HCT116 (cell line): Measurements from ENCODE around the gene LHX5. TPM values are rescaled to one million over a fixed set of nuclear protein-coding genes. Genes with fewer than 3 reads are reported as not detected.

Source experiments
- ATAC-seq: fragments of 200-7000 bp; cut with Tn5 transposase; 2 replicates; pipeline ENCODE4 v1.9.1; 2020; ENCODE audit warnings: mild to moderate bottlenecking, moderate library complexity
- BruUV-seq: library from RNA; stranded (reverse); fragments of 400-500 nt; replicated peaks from 2 replicates; lab custom pipeline; 2021; lab: Mats Ljungman, UMichigan
- CTCF ChIA-PET: fragments of 300-600 bp; sonication (Branson Sonifier 250); formaldehyde crosslinking; loops from one replicate; lab custom pipeline; 2021; ENCODE audit warnings: antibody characterized with exemption; lab: Charles Lee
- POLR2A ChIA-PET: fragments of 300-600, 350-600 bp; sonication (Branson Sonifier 250); formaldehyde crosslinking; loops from one replicate; lab custom pipeline; 2021; ENCODE audit warnings: antibody characterized with exemption; lab: Charles Lee
- RAD21 ChIA-PET, 2 experiments: fragments of 300-600 bp; sonication (Branson Sonifier 250); formaldehyde crosslinking; loops; one replicate each; lab custom pipeline; 2023; ENCODE audit warnings: low total read pairs in 2 of 2; ENCODE audit not compliant: uncharacterized antibody in 2 of 2, unreplicated experiment in 2 of 2, low non-redundant PET in 1 of 2; lab: Charles Lee
- DNase-seq: peaks from one replicate; pipeline ENCODE4 v3.0.0-alpha.2; 2010; ENCODE audit warnings: low read depth, low spot score
- H2AFZ ChIP-seq: fragments of 200-600 bp; shearing (Covaris generic), sonication (generic); 2 replicates; pipeline ENCODE4 v1.6.1; 2017; ENCODE audit warnings: low read depth, mixed run types, mixed read lengths, antibody characterized with exemption, low read length; ENCODE audit not compliant: poor library complexity, severe bottlenecking
- H3K27ac ChIP-seq: 2 replicates; pipeline ENCODE4 v1.5.1; 2012; ENCODE audit warnings: low read depth, low read length
- H3K27me3 ChIP-seq: fragments of 200-600 bp; sonication (generic); 2 replicates; pipeline ENCODE4 v1.6.1; 2016; ENCODE audit warnings: mixed run types, low read length, mixed read lengths; ENCODE audit not compliant: insufficient read depth
- H3K36me3 ChIP-seq, 2 experiments: fragments of 200-500 bp in 1 of 2; fragments of 200-600 bp in 1 of 2; sonication (Bioruptor generic) in 1 of 2; sonication (generic) in 1 of 2; 2 replicates each; pipeline versions ENCODE4 v1.5.1 to v1.6.1; 2014 to 2016; ENCODE audit warnings: low read length in 2 of 2, inconsistent platforms in 1 of 2, mixed read lengths in 1 of 2, mixed run types in 1 of 2; ENCODE audit not compliant: insufficient read depth in 2 of 2, control insufficient read depth in 1 of 2
- H3K4me1 ChIP-seq, 2 experiments: fragments of 200-600 bp in 1 of 2; sonication (generic) in 1 of 2; 2 replicates each; pipeline versions ENCODE4 v1.5.1 to v1.6.1; 2012 to 2017; ENCODE audit warnings: low read length in 2 of 2, inconsistent platforms in 1 of 2, mild to moderate bottlenecking in 1 of 2, mixed read lengths in 1 of 2, mixed run types in 1 of 2, moderate library complexity in 1 of 2; ENCODE audit not compliant: insufficient read depth in 2 of 2, control insufficient read depth in 1 of 2
- H3K4me2 ChIP-seq: fragments of 200-600 bp; sonication (generic); 2 replicates; pipeline ENCODE4 v1.6.1; 2017; ENCODE audit warnings: mixed run types, low read length, mixed read lengths
- H3K4me3 ChIP-seq, 2 experiments: fragments of 200-600 bp in 1 of 2; sonication (generic) in 1 of 2; replicated peaks in 1 of 2; 2 replicates each; pipeline ENCODE4 v1.5.1; 2011 to 2016; ENCODE audit warnings: low read length in 2 of 2, control low read depth in 1 of 2, low read depth in 1 of 2, mild to moderate bottlenecking in 1 of 2, mixed read lengths in 1 of 2, mixed run types in 1 of 2
- H3K79me2 ChIP-seq: fragments of 200-600 bp; sonication (generic); 2 replicates; pipeline ENCODE4 v1.6.1; 2017; ENCODE audit warnings: mild to moderate bottlenecking, mixed run types, low read length, moderate library complexity, mixed read lengths; ENCODE audit not compliant: insufficient read depth
- H3K9ac ChIP-seq: fragments of 200-600 bp; sonication (generic); 2 replicates; pipeline ENCODE4 v1.6.1; 2016; ENCODE audit warnings: low read length, mixed read lengths
- H3K9me2 ChIP-seq: fragments of 200-600 bp; sonication (generic), shearing (Covaris generic); 2 replicates; pipeline ENCODE4 v1.6.1; 2017; ENCODE audit warnings: mixed run types, mild to moderate bottlenecking, moderate library complexity; ENCODE audit not compliant: insufficient read depth
- H3K9me3 ChIP-seq, 2 experiments: fragments of 200-500 bp in 1 of 2; fragments of 200-600 bp in 1 of 2; sonication (Bioruptor generic) in 1 of 2; sonication (generic) in 1 of 2; 2 replicates each; pipeline ENCODE4 v1.6.1; 2014 to 2017; ENCODE audit warnings: low read length in 2 of 2, mixed read lengths in 2 of 2, inconsistent platforms in 1 of 2, low read depth in 1 of 2, mild to moderate bottlenecking in 1 of 2, mixed run types in 1 of 2, moderate library complexity in 1 of 2; ENCODE audit not compliant: control insufficient read depth in 1 of 2, insufficient read depth in 1 of 2
- H4K20me1 ChIP-seq: fragments of 200-600 bp; sonication (generic), shearing (Covaris generic); 2 replicates; pipeline ENCODE4 v1.6.1; 2017; ENCODE audit warnings: mixed run types, mild to moderate bottlenecking, moderate library complexity; ENCODE audit not compliant: insufficient read depth
- ATF3 ChIP-seq: IDR thresholded peaks from 2 replicates; pipeline ENCODE4 v1.6.1; 2012
- CBX3 ChIP-seq: IDR thresholded peaks from 2 replicates; pipeline ENCODE4 v1.6.1; 2012; ENCODE audit warnings: low read depth
- CTCF ChIP-seq, 3 experiments: fragments of 200-600 bp in 1 of 3; sonication (generic) in 1 of 3; IDR thresholded peaks in 2 of 3; conservative IDR thresholded peaks in 1 of 3; 2 replicates each; pipeline ENCODE4 v1.5.1; 2012 to 2017; ENCODE audit warnings: low read depth in 2 of 3, low read length in 2 of 3, antibody characterized with exemption in 1 of 3, borderline replicate concordance in 1 of 3, control low read depth in 1 of 3, mild to moderate bottlenecking in 1 of 3, mixed read lengths in 1 of 3, mixed run types in 1 of 3, moderate library complexity in 1 of 3; ENCODE audit not compliant: insufficient read depth in 1 of 3
- EGR1 ChIP-seq: IDR thresholded peaks from 2 replicates; pipeline ENCODE4 v1.6.1; 2012; ENCODE audit warnings: low read depth
- ELF1 ChIP-seq: IDR thresholded peaks from 2 replicates; pipeline ENCODE4 v1.6.1; 2012; ENCODE audit warnings: low read depth, borderline replicate concordance
- EZH2phosphoT487 ChIP-seq: fragments of 200-600 bp; IDR thresholded peaks from 2 replicates; pipeline ENCODE4 v1.6.1; 2018; ENCODE audit warnings: antibody characterized with exemption, borderline replicate concordance
- FOSL1 ChIP-seq: IDR thresholded peaks from 2 replicates; pipeline ENCODE4 v1.6.1; 2012; ENCODE audit warnings: low read depth
- JUND ChIP-seq: IDR thresholded peaks from 2 replicates; pipeline ENCODE4 v1.6.1; 2012
- MAX ChIP-seq: IDR thresholded peaks from 2 replicates; pipeline ENCODE4 v1.6.1; 2012
- POLR2A ChIP-seq: IDR thresholded peaks from 2 replicates; pipeline ENCODE4 v1.7.0; 2011; ENCODE audit warnings: borderline replicate concordance; ENCODE audit not compliant: insufficient read depth, insufficient read length; ENCODE audit errors: extremely low read depth
- POLR2AphosphoS5 ChIP-seq: IDR thresholded peaks from 2 replicates; pipeline ENCODE4 v1.6.1; 2011; ENCODE audit warnings: mild to moderate bottlenecking, low read depth, low read length, moderate library complexity
- RAD21 ChIP-seq: IDR thresholded peaks from 2 replicates; pipeline ENCODE4 v1.6.1; 2012; ENCODE audit warnings: low read depth, mild to moderate bottlenecking
- REST ChIP-seq: IDR thresholded peaks from 2 replicates; pipeline ENCODE4 v1.6.1; 2012; ENCODE audit warnings: low read depth
- SIN3A ChIP-seq: IDR thresholded peaks from 2 replicates; pipeline ENCODE4 v1.6.1; 2012; ENCODE audit warnings: low read depth
- SP1 ChIP-seq: IDR thresholded peaks from 2 replicates; pipeline ENCODE4 v1.6.1; 2012; ENCODE audit warnings: low read depth
- TCF7L2 ChIP-seq: IDR thresholded peaks from 2 replicates; pipeline ENCODE4 v1.7.0; 2011; ENCODE audit warnings: borderline replicate concordance, inconsistent platforms; ENCODE audit not compliant: insufficient read depth, insufficient read length; ENCODE audit errors: extremely low read depth
- YY1 ChIP-seq: IDR thresholded peaks from 2 replicates; pipeline ENCODE4 v1.6.1; 2011; ENCODE audit warnings: low read length, low read depth, moderate library complexity, mild to moderate bottlenecking; ENCODE audit not compliant: insufficient replicate concordance; ENCODE audit errors: extremely low read depth
- ZFX ChIP-seq: fragments of 450-650 bp; IDR thresholded peaks from 2 replicates; pipeline ENCODE4 v1.6.1; 2017
- ZNF274 ChIP-seq: fragments of 200-500 bp; sonication (Bioruptor generic); IDR thresholded peaks from 2 replicates; pipeline ENCODE4 v1.6.1; 2014; ENCODE audit warnings: mild to moderate bottlenecking, low read depth, low read length, inconsistent platforms
- intact Hi-C: fragments of 100-400 bp; cut with micrococcal nuclease; formaldehyde crosslinking; loops from 2 replicates; pipeline ENCODE4 v1.10.0; 2022
- total RNA-seq: library from RNA; stranded (reverse); gene quantifications from one replicate; pipeline ENCODE4 v1.2.1, GENCODE V29; 2021; ENCODE audit not compliant: unreplicated experiment

Gene LHX5
- total RNA-seq, 1 experiment from 2014 or later, result 2.4 TPM

- intact Hi-C loops, result no loop called here
- no peak for ATAC-seq
Observed at GRCh38 chr12:113497693-113498092, 26.0 kb upstream of the LHX5 start.

More at GRCh38 chr12:113497693-113498092, 26.0 kb upstream of the LHX5 start:
- H3K9me2 ChIP-seq, result no peaks in the 10 kb centered on the region
- no peaks in the 10 kb centered on the region for H4K20me1 ChIP-seq
- H3K9me3 ChIP-seq, result no peaks in the 10 kb centered on the region
- no peak overlapping the region for H3K27ac ChIP-seq
- H3K36me3 ChIP-seq, result no peaks in the 10 kb centered on the region
- no peak overlapping the region for H2AFZ ChIP-seq
- RAD21 ChIA-PET, result no interaction called here
- DNase-seq, result no peak
- H3K27me3 ChIP-seq, result peaks cover 71% of the 10 kb centered on the region
- H3K4me3 ChIP-seq, result no peak overlapping the region
- POLR2A ChIA-PET, result no interaction called here
- H3K79me2 ChIP-seq, result no peaks in the 10 kb centered on the region
- H3K4me1 ChIP-seq, result no peaks in the 10 kb centered on the region
- CTCF ChIA-PET, result no interaction called here
- no TSS peak for BruUV-seq
- TF ChIP-seq ATF3, result no peak
- no peak for TF ChIP-seq EZH2phosphoT487
- no peak for TF ChIP-seq RAD21
- no peak for TF ChIP-seq FOSL1
- no peak for TF ChIP-seq MAX
- TF ChIP-seq TCF7L2, result no peak
- no peak for TF ChIP-seq CTCF (IDR thresholded peaks at IDR 0.05 in 2 of 3, conservative IDR thresholded peaks at IDR 0.05 in 1 of 3; ENCODE audit: borderline replicate concordance in 1 of 3, insufficient read depth in 1 of 3, low read depth in 2 of 3, low read length in 2 of 3)
- TF ChIP-seq CBX3, result no peak
- TF ChIP-seq ZNF274, result no peak
- no peak for TF ChIP-seq ELF1
- no peak for TF ChIP-seq SP1
- TF ChIP-seq ZFX, result no peak
- TF ChIP-seq POLR2A, result no peak
- no peak for TF ChIP-seq REST
- TF ChIP-seq POLR2AphosphoS5, result no peak
- no peak for TF ChIP-seq YY1
- TF ChIP-seq SIN3A, result no peak
- no peak for TF ChIP-seq EGR1
- no peak for TF ChIP-seq JUND
- no peak overlapping the region for H3K4me2 ChIP-seq
- H3K9ac ChIP-seq, result no peak overlapping the region
